ENCODE results near the gene PRR5L.

GRCh38 chr11:36460220-36460619 lies 164.1 kb downstream of the PRR5L start:
- TF ChIP-seq CTCF (IDR thresholded peaks at IDR 0.05) = no peak
- no peak for TF ChIP-seq EZH2 (IDR thresholded peaks at IDR 0.05)
- TF ChIP-seq EZH2phosphoT487 (IDR thresholded peaks at IDR 0.05) = no peak

Measured in neural progenitor cell (in vitro differentiated cells).